HepG2 (cell line): ENCODE data around the gene CSF3R. TPM values are rescaled to one million over a fixed set of nuclear protein-coding genes. Genes with fewer than 3 reads are reported as not detected.
A peak's percentile ranks its signal among the peaks of the same experiment; 100 is the strongest.

Experiments
- HNF4A ChIP-seq: sonication (generic); formaldehyde crosslinking; IDR thresholded peaks from 2 replicates; pipeline ENCODE4 v1.4.0; 2020; ENCODE audit warnings: missing genetic modification reagents
- HOMEZ ChIP-seq: IDR thresholded peaks from 2 replicates; pipeline ENCODE4 v1.6.1; 2016; ENCODE audit warnings: low read depth
- IRF9 ChIP-seq: sonication (generic); formaldehyde crosslinking; IDR thresholded peaks from 2 replicates; pipeline ENCODE4 v1.8.0; 2022; ENCODE audit warnings: missing genetic modification reagents, mild to moderate bottlenecking, borderline replicate concordance
- MAFK ChIP-seq, 2 experiments: IDR thresholded peaks in 1 of 2; conservative IDR thresholded peaks in 1 of 2; 2 replicates each; pipeline ENCODE4 v1.6.1; 2011; ENCODE audit warnings: improper control_type of control experiment in 2 of 2, low read length in 2 of 2
- MEIS1 ChIP-seq: sonication (generic); formaldehyde crosslinking; IDR thresholded peaks from 2 replicates; pipeline ENCODE4 v1.9.0; 2021; ENCODE audit warnings: mild to moderate bottlenecking, missing genetic modification reagents, moderate library complexity, borderline replicate concordance
- RFX3 ChIP-seq: IDR thresholded peaks from 2 replicates; pipeline ENCODE4 v1.6.1; 2016; ENCODE audit warnings: missing biosample characterization, missing genetic modification reagents
- SMYD3 ChIP-seq: sonication (generic); formaldehyde crosslinking; IDR thresholded peaks from 2 replicates; pipeline ENCODE4 v1.8.1; 2023; ENCODE audit warnings: mild to moderate bottlenecking, missing genetic modification reagents
- TBX3 ChIP-seq: fragments of 450-650 bp; IDR thresholded peaks from 2 replicates; pipeline ENCODE4 v1.6.1; 2017; ENCODE audit warnings: antibody characterized with exemption, mild to moderate bottlenecking, inconsistent platforms, borderline replicate concordance
- ZBTB2 ChIP-seq: sonication (generic); formaldehyde crosslinking; IDR thresholded peaks from 2 replicates; pipeline ENCODE4 v1.8.0; 2022; ENCODE audit warnings: low read depth, missing genetic modification reagents
- ZBTB49 ChIP-seq: sonication (generic); formaldehyde crosslinking; IDR thresholded peaks from 2 replicates; pipeline ENCODE4 v1.4.0; 2020; ENCODE audit warnings: missing genetic modification reagents, borderline replicate concordance
- ZNF12 ChIP-seq: sonication (generic); formaldehyde crosslinking; IDR thresholded peaks from 2 replicates; pipeline ENCODE4 v1.5.0; 2020; ENCODE audit warnings: missing genetic modification reagents
- ZNF407 ChIP-seq: sonication (generic); formaldehyde crosslinking; IDR thresholded peaks from one replicate; pipeline ENCODE4 v1.5.1; 2020; ENCODE audit warnings: mild to moderate bottlenecking, missing genetic modification reagents; ENCODE audit errors: not compliant biosample characterization
- polyA plus RNA-seq, 8 experiments: library from polyadenylated mRNA; depleted of rRNA in 3 of 8; stranded (reverse) in 7 of 8; unstranded in 1 of 8; fragments of >200 nt; fragmentation: Illumina TruSeq in 4 of 8; extraction: Trizol in 4 of 8; gene quantifications; 2 replicates each; pipeline versions ENCODE4 v1.2.1 to v1.2.3, GENCODE V29; 2011 to 2016; ENCODE audit warnings: low read depth in 4 of 8, missing spikeins in 1 of 8, mixed read lengths in 1 of 8; ENCODE audit not compliant: insufficient read depth in 1 of 8
- total RNA-seq, 5 experiments: library from RNA; depleted of rRNA; stranded (reverse); fragments of >200 nt; fragmentation: Illumina TruSeq; extraction: Trizol; gene quantifications; 2 replicates each; pipeline ENCODE4 v1.2.3, GENCODE V29; 2016; ENCODE audit warnings: low read depth in 1 of 5

Gene CSF3R
- total and polyA plus RNA-seq, 2 of the 13 experiments (the other 11 are each of a cell fraction or from before 2014, with no cell fraction given), result 11.9 to 28.8 TPM

- peak; percentile 91 for TF ChIP-seq ZBTB49 (CRISPR knock-in tag)
- peak; percentile 83 for TF ChIP-seq ZNF407
- TF ChIP-seq ZBTB2, result peak; percentile 99
- TF ChIP-seq HOMEZ, result no peak; the same call in 1 of the 2 replicates
- no peak; the same call in 1 of the 2 replicates for TF ChIP-seq ZNF12
- 0 out of 2 replicates have a peak, but pooled peaks have one; percentile 30 for TF ChIP-seq RFX3 (CRISPR knock-in tag)
- peak; percentile 93 for TF ChIP-seq IRF9 (CRISPR knock-in tag)
- TF ChIP-seq HNF4A, result peak; percentile 52
- peak; percentile 50; the same call in 1 of the 2 replicates for TF ChIP-seq TBX3
- no peak for TF ChIP-seq MEIS1 (CRISPR knock-in tag)
- peak in 1 of 2 experiments; percentile 68; a peak in 2 of 4 replicates for TF ChIP-seq MAFK (conservative IDR thresholded peaks at IDR 0.05 in 1 of 2, IDR thresholded peaks at IDR 0.05 in 1 of 2; ENCODE audit: low read length in 2 of 2)
- 0 out of 2 replicates have a peak, but pooled peaks have one; percentile 64 for TF ChIP-seq SMYD3 (CRISPR knock-in tag)
Measured at GRCh38 chr1:36463803-36464604, 18.7 kb downstream of the CSF3R start, which contains the start of gene MRPS15 (continued).
